SK-N-MC (cell line): Measurements from ENCODE around the gene TCF7L1.

Experiments
- FOXP2 ChIP-seq: optimal IDR thresholded peaks from 2 replicates; pipeline ENCODE3; 2011; ENCODE audit warnings: mild to moderate bottlenecking, moderate library complexity; ENCODE audit not compliant: insufficient read depth; ENCODE audit errors: extremely low read length, control extremely low read depth
- POLR2AphosphoS5 ChIP-seq: IDR thresholded peaks from 2 replicates; pipeline ENCODE4 v1.6.1; 2012; ENCODE audit warnings: mild to moderate bottlenecking, low read depth, low read length, borderline replicate concordance

- TF ChIP-seq POLR2AphosphoS5: no peak
- no peak for TF ChIP-seq FOXP2
Measured at GRCh38 chr2:85347599-85347998, 214.4 kb downstream of the TCF7L1 start.
